SK-N-SH treated with all-trans-retinoic acid at 6 μM for 48 hours (cell line): ENCODE data around the gene TPRG1.

Source experiments
- ATAC-seq: fragments of 200-7000 bp; cut with Tn5 transposase; 3 replicates; pipeline ENCODE4 v1.9.1; 2020; ENCODE audit warnings: mild to moderate bottlenecking, moderate library complexity
- CSDC2 ChIP-seq: fragments of 250-450 bp; sonication (Bioruptor Pico); IDR thresholded peaks from 2 replicates; pipeline ENCODE4 v1.5.0; 2020; ENCODE audit warnings: mild to moderate bottlenecking, moderate library complexity
- CSRNP3 ChIP-seq: fragments of 250-450 bp; sonication (Bioruptor Pico); IDR thresholded peaks from 2 replicates; pipeline ENCODE4 v1.5.1; 2021; ENCODE audit warnings: mild to moderate bottlenecking, moderate library complexity
- ESRRG ChIP-seq: fragments of 250-450 bp; sonication (Bioruptor Pico); IDR thresholded peaks from 2 replicates; pipeline ENCODE4 v1.6.1; 2021; ENCODE audit warnings: mild to moderate bottlenecking
- GLIS3 ChIP-seq: fragments of 250-450 bp; sonication (Bioruptor Pico); IDR thresholded peaks from 2 replicates; pipeline ENCODE4 v1.5.0; 2020; ENCODE audit warnings: mild to moderate bottlenecking, moderate library complexity
- ISL1 ChIP-seq: fragments of 250-450 bp; sonication (Bioruptor Pico); IDR thresholded peaks from 2 replicates; pipeline ENCODE4 v2.1.2; 2022; ENCODE audit warnings: mild to moderate bottlenecking, moderate library complexity
- OSR1 ChIP-seq: fragments of 250-450 bp; sonication (Bioruptor Pico); IDR thresholded peaks from 2 replicates; pipeline ENCODE4 v1.8.0; 2022; ENCODE audit warnings: moderate library complexity, mild to moderate bottlenecking, inconsistent platforms
- PATZ1 ChIP-seq: fragments of 250-450 bp; sonication (Bioruptor Pico); IDR thresholded peaks from 2 replicates; pipeline ENCODE4 v1.8.0; 2020; ENCODE audit warnings: mild to moderate bottlenecking, moderate library complexity, borderline replicate concordance
- POU6F1 ChIP-seq: fragments of 250-450 bp; sonication (Bioruptor Pico); IDR thresholded peaks from 2 replicates; pipeline ENCODE4 v1.8.0; 2021; ENCODE audit warnings: low read depth, mild to moderate bottlenecking, moderate library complexity, borderline replicate concordance
- RARB ChIP-seq: fragments of 250-450 bp; sonication (Bioruptor Pico); IDR thresholded peaks from 2 replicates; pipeline ENCODE4 v1.8.0; 2021; ENCODE audit warnings: mild to moderate bottlenecking, moderate library complexity
- SNAI2 ChIP-seq: fragments of 250-450 bp; sonication (Bioruptor Pico); IDR thresholded peaks from 2 replicates; pipeline ENCODE4 v1.5.0; 2020; ENCODE audit warnings: mild to moderate bottlenecking, moderate library complexity
- TCF4 ChIP-seq: fragments of 250-450 bp; sonication (Bioruptor Pico); IDR thresholded peaks from 2 replicates; pipeline ENCODE4 v1.8.0; 2021; ENCODE audit warnings: mild to moderate bottlenecking, moderate library complexity, borderline replicate concordance
- TOX ChIP-seq: fragments of 250-450 bp; sonication (Bioruptor Pico); IDR thresholded peaks from 2 replicates; pipeline ENCODE4 v1.8.0; 2021; ENCODE audit warnings: mild to moderate bottlenecking, moderate library complexity, borderline replicate concordance
- TSHZ2 ChIP-seq: fragments of 250-450 bp; sonication (Bioruptor Pico); IDR thresholded peaks from 2 replicates; pipeline ENCODE4 v1.5.0; 2020; ENCODE audit warnings: mild to moderate bottlenecking, moderate library complexity
- ZFP3 ChIP-seq: fragments of 250-450 bp; sonication (Bioruptor Pico); IDR thresholded peaks from 2 replicates; pipeline ENCODE4 v1.5.0; 2020; ENCODE audit warnings: mild to moderate bottlenecking, moderate library complexity
- ZNF565 ChIP-seq: fragments of 450-650 bp; formaldehyde crosslinking; conservative IDR thresholded peaks from 2 replicates; pipeline ENCODE4 v1.5.0; 2020; ENCODE audit warnings: low read depth, mild to moderate bottlenecking, moderate library complexity

Gene TPRG1

GRCh38 chr3:189365609-189366564 is 194.1 kb downstream of the TPRG1 start (continued):
- TF ChIP-seq PATZ1 (CRISPR knock-in tag) (no peak), POU6F1 (CRISPR knock-in tag) (no peak), RARB (CRISPR knock-in tag) (no peak), ZNF565 (no peak), ISL1 (no peak), SNAI2 (CRISPR knock-in tag) (no peak)

- TF ChIP-seq CSRNP3, result no peak
- no peak for TF ChIP-seq ZFP3 (CRISPR knock-in tag)
- no peak for TF ChIP-seq TOX (CRISPR knock-in tag)
- TF ChIP-seq TCF4 (CRISPR knock-in tag), result no peak
- no peak for TF ChIP-seq GLIS3
- no peak for TF ChIP-seq SNAI2 (CRISPR knock-in tag)
- TF ChIP-seq TSHZ2 (CRISPR knock-in tag), result no peak
- no peak for TF ChIP-seq ISL1
- TF ChIP-seq ESRRG, result no peak
- TF ChIP-seq POU6F1 (CRISPR knock-in tag), result no peak
- TF ChIP-seq PATZ1 (CRISPR knock-in tag), result no peak
- TF ChIP-seq ZNF565, result no peak
- ATAC-seq, result no peak
These were observed 196.6 kb downstream of the TPRG1 start for GRCh38 chr3:189368384-189368783.

- TF ChIP-seq POU6F1 (CRISPR knock-in tag) (no peak), CSDC2 (CRISPR knock-in tag) (no peak), ZFP3 (CRISPR knock-in tag) (no peak), CSRNP3 (no peak), OSR1 (CRISPR knock-in tag) (no peak), GLIS3 (no peak), ZNF565 (no peak)
- ATAC-seq, result no peak
These were observed 197.9 kb downstream of the TPRG1 start for GRCh38 chr3:189369636-189370035.
